GM19193 (cell line): ENCODE results near the gene ARID5B.

ENCODE experiments used
- POLR2A ChIP-seq: IDR thresholded peaks from 4 replicates; pipeline ENCODE4 v1.6.1; 2011; ENCODE audit not compliant: insufficient read depth, insufficient read length; ENCODE audit errors: extremely low read depth

Gene ARID5B

DNA sequence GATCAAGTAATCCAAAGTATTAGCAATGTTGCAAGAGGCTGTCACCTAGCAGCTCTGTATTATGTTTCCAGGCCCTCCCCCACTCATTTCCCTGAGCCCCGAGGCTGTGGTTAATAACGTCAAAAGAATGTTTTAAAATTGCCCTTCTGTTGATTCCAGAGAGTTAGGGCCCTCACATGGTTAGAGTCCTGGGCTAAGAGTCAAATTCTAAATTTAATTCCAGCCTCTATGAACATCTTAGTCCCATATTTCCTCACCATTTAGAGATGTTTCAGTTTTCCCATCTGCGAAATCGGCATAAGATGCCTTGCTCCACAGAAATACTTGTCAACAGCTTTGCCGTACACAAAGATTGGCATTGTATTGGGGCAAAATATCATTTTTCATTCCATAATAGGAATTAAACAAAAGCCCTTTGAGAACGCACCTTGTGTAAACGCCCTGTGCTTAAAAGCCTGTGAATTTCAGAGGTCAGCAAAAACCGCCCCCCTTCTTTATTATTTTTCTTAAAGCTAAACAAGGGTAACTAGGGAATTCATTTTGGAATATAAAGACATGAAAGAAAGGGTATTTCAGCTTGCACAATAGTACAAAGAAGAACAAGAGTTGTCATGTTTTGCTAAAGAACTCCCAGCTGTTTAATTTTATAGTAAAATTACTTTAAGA, 135.8 kb downstream of the ARID5B start:
- TF ChIP-seq POLR2A, result no peak

DNA sequence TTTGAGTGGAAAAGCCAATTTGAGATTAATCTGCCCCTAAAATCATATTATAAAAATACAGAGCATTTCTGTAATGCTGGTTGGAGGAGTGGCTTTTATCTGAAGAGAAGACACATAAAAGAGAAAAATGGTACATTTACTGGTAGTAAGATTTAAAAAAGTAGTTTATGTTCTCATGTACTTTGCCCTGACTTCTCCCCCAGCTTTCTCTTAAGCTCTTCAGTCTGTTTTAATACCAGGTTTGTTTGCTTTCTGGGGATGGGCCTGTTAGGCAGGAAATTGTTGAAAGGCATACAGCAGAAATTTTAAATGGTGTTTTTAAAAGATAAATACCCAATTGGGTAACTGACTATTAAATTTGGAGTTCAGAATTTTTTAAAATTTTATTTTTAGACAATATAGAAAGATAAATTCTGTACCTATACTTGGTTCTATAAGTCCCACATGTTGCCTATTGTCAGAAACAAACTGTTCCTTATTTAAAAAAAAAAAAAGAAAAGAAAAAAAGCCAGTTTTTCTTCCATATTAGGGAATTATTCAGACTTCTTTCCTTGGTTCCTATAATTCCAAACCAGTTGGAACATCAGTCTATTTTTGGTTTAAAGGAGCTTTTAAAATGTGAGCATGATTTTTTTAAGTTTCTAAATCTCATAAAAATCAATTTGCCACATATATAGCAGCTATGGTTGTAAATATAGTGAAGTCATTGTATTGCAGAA, 136.6 kb downstream of the ARID5B start:
- no peak for TF ChIP-seq POLR2A

DNA sequence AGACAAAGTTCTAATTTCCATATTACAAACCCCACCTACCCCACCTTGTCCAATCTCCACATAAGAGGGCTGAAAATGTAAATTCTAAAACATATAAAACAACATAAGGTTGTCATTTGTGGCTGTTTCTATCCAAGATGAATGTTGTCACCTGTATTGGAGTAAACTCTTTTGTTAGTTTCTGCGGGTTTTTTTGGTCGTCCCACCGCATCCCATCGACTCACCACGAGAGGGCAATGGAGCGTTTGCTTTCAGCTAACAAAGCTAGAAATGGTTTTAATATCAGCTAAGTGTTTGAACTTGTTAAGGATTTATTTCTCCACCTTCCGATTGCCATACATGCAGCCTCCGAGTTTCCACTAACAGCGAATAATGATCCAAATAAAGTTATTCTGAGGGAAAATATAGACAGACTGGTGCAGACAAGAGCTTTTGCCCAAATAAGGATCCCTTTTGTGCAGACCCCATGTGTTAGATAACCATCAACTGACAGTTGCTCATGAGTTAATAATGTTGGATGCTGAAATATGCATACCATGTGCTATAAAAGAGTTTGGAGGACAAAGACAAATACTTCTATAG, 137.2 kb downstream of the ARID5B start:
- no peak for TF ChIP-seq POLR2A

DNA sequence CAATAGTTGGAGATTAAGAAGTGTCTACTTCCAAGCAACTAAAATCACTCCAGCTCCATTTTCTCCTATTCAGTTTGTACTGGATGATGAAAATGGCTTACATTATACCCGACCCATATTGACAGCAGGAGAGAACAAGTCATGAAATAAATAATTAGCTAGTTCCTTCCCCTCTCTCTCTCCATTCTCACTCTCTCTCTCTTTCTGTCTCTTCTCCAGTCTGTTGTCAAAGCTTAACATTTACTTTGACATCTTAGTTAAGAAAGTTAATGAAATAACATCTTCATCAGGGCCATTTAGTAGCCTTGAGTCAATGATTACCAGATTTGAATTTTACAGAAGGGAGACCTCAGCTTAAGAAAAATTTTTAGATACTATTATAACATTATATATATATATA, 138.5 kb downstream of the ARID5B start:
- TF ChIP-seq POLR2A, result no peak

DNA sequence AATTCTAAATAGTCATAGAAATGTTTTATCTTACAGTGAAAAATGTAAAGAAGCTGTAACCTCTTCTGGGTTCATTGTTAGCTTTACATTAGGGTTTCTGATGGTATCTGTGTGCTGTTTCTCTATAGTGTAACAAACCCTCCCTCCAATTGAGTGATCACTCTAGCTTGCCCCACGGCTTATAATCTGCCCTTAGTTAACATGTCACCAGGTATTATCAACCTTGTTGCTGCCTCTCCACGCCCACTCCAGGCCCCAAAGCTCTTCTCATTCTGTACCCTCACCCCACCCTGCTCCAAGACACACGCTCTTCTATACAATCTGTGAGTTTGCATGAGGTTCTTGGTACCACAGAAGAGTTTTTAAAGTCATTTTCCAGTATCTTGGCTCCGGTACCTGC, 139.4 kb downstream of the ARID5B start:
- TF ChIP-seq POLR2A, result no peak

DNA sequence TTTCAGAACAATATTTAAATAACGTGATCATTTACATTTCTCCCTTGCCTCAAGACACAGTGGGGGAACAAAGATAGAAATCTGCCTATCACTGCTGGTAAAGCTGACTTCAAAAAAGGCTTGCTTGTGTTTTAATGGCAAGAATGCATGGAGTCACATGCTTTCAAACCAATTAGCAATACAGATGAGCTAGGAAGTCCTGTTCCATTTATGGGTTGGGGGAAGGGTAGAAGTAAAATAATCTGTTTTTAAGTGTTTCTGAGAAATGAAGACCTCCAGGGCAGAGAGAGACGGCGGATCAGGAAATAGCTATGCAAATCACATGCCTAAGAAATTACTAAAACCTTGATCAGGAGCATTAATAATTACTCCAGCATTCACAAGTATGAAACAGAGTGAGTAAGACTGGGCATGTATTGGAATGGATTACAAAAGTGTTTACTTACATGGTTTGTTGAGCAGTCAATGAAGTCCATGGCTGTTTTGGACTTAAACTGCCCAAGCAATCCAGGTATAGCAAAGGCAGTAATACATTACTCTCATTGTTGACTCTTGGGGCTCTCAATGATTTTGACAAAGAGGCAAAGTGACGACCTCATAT, 142.0 kb downstream of the ARID5B start:
- no peak for TF ChIP-seq POLR2A

DNA sequence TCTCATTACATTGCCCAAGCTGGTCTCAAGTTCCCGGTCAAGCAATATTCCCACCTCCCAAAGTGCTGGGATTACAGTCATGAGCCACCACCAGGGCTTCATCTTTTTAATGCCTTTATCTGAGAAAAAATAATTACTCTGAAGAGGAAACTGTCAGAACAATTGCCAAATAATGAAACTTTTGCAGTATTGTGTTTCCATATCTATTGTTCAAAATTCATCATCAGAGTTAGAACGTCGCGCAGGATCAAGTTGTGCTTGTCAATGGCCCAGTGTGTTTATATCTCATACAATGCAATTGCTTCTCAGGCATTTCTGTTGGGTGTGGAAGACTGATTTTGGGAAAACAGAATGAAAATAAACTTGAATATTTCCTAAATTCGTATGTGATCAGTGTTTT, 143.1 kb downstream of the ARID5B start:
- no peak for TF ChIP-seq POLR2A

DNA sequence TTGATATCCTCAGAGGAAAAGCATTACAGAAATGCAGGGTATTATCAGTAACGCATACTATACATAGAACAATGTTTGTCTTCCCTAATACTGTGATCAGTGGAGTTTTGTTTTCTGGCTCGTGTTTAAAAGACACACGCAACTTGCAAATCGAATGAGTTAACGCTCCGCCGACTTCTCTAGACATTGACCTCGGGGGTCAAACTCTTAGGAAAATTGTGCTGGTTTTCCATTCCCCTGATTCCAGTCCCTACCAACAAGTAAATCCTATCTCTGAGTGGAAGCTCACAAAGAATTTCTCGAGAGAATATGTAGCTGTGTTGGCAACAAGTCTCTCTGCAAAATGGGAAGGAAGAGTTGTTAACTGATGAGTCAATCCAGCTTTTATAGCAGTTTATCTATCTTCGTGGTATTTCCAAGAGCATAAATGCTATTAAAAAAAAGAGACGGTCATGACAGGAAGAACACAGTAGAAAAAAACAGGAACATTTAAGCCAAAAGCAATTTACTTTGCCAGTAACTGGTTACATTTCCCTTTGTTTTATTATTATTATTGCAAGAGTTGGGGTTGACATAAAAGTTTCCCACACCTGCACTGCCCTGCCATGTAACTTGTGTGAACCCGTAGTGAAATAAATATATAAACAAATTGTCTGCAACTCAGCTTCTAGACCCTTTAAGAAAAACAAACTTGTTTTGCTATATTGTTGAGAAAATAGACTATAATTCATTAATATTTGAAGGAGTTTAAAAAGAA, 144.4 kb downstream of the ARID5B start:
- no peak for TF ChIP-seq POLR2A

DNA sequence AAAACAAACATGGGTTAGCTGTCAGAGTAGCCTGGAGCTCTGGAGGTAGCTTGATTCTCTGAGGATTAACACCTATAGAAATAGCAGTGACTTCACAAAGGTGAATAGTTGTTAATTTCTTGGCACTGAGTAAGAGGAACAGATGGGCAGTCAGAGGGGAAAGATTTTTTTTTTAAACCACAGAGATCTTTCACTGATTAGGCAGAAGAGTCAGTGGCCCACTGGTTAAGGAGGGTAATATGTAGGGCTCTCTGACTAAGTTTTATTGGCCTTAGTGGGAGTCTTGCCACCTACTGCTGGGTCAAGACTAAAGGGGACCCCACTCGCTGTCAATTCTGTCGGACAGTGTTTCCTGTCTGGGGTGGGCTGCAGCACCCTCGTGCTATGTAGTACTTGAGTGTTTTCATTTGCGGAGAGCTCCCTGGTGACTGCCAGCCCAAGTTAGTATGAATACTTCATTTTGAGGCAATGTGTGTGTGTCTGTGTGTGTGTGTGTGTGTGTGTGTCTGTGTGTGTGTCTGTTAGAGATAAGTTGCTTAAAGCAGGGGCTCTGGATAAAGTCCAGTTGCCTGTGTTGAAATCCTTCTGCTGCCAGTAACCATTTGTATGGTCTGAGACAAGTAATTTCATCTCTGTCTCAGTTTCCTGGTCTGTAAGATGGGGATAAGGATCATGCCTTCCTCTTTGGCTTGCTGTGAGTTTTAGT, 145.2 kb downstream of the ARID5B start:
- peak; percentile 48 for TF ChIP-seq POLR2A

DNA sequence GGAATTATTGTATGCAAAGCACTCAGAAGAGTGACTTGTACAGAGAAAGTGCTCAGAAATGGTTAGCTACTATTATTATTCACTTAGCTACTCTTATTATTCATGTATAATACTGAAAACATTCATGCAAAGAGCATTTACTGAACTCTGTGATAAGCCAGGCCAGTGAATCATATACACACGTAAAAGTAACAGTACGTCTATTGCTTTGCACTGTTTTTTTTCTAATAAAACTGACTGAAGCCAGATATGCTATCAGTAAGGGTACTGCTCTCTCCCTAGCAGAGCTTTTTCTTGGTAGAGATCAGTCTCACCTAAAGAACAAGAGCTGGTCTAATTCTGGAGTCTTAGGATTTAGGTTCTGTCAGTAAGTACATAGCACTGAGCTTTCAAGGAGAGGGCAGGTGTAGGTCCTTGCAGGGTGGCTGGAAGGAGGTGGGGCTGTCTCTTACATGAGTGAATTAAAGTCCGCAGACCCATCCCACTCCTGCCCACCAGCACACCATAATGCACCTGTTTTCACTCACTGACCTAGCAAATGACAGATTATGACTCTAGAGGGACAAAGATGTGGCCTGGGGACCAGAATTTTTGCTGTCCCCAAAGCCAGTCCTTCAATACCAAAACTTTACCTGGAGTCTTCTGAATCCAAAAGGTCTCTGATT, 145.9 kb downstream of the ARID5B start:
- no peak for TF ChIP-seq POLR2A

DNA sequence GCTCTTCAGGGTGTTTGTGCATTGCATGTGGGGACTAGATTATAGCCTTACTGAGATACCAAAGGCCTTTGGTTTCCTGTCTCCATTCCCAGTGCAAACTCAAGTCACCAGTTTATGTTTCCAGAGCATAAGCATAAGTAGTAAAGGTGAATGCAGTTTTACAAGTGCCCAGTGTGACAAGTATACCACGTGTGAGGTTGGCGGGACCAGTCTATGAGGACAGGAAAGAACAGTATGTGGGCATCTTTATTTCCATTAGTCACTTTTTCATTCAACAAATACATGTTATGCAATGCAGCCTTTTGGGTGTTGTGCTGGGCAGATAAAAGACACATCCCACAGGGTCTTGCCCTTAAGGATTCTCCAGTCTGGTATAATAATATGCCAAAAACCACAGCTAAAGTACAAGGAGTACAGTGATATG, 146.5 kb downstream of the ARID5B start:
- no peak for TF ChIP-seq POLR2A

DNA sequence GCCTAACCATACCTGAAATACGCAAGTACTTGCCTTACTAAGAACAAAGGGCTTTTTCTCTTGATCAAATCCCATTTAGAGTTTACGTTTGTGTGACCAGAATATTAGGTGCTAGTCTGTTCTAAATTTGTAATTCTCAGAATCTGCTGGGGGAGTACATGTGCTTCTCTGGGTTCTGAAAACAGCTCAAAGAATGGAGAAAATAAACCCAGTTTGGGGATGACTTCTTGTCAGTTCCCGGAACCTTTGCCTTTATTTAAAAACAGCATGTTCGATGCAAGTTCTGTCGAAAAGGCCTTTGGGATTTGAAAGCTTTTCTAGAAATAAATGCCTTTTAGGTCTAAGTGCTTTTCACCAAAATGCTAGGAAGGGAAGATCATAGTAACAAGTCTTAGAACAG, 147.0 kb downstream of the ARID5B start:
- no peak for TF ChIP-seq POLR2A

DNA sequence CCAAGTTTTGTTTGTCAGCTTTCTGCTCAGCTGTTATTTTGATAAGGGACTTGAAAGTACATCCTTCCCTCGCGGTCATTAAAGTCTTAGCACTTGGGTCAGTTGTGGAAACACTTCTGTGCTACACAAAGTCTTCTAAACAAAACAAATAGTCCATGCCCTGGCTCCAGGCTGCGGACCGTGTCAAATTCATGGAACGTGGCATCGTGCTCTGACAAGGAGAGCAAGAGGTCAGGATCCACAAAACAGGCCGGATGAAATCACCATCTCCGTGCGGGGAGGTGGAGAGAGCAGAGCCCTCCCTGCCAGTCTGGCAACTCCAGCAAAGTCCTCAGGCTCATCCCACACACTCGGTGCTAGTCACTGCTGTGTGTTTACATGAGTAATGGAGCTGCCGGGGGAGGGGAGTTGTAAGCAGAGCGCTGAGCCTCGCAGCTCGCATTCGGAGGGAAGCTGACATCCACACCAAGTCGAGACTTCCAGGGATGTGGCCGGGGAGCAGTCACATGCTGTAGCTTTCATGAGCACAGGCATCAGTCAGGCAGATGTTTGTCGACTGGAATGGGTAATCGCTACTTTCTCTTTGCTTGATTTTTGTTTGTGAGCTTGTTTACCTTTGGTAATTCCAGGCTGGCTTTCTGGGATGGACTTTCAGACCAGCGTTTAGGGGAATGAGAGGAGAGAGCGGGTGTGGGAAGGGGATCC, 147.6 kb downstream of the ARID5B start:
- peak; percentile 51 for TF ChIP-seq POLR2A
